A549 (cell line): Measurements from ENCODE around the gene PNPLA3.

Experiments
- EHF ChIP-seq: fragments of 250-450 bp; sonication (Bioruptor Pico); IDR thresholded peaks from 2 replicates; pipeline ENCODE4 v1.5.0; 2020; ENCODE audit warnings: mild to moderate bottlenecking
- TF ChIP-seq, protein P1 (sequence below): fragments of 200-600 bp; sonication (generic); IDR thresholded peaks from 2 replicates; pipeline ENCODE4 v1.6.1; 2016; ENCODE audit warnings: antibody characterized with exemption, mild to moderate bottlenecking, moderate library complexity
- TF ChIP-seq, protein P2 (sequence below): IDR thresholded peaks from 2 replicates; pipeline ENCODE4 v1.6.1; 2012
- TF ChIP-seq, protein P3 (sequence below): fragments of >200 bp; sonication (Bioruptor Twin); formaldehyde crosslinking; IDR thresholded peaks from 3 replicates; pipeline ENCODE4 v1.5.1; 2016

DNA sequence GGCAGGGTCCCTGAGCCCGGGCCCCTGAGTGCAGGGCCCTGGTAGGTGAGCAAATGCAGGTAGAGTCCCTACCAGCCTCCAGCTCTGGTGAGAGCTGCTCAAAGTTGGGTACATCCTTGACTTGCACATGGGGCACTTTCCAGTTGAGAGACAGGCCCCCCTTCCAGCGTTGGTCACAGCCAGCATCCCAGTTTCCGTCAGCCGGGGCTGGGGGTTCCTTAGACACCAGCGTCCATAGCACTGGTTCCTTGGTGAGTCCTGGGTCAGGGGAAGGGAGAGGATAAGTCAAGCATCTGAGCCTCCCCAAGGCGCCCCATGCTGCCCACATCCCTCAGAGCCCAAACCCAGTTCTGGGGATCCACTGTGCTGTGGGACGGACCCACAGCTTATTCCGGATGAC, 37.4 kb upstream of the PNPLA3 start:
- TF ChIP-seq, protein P1, sequence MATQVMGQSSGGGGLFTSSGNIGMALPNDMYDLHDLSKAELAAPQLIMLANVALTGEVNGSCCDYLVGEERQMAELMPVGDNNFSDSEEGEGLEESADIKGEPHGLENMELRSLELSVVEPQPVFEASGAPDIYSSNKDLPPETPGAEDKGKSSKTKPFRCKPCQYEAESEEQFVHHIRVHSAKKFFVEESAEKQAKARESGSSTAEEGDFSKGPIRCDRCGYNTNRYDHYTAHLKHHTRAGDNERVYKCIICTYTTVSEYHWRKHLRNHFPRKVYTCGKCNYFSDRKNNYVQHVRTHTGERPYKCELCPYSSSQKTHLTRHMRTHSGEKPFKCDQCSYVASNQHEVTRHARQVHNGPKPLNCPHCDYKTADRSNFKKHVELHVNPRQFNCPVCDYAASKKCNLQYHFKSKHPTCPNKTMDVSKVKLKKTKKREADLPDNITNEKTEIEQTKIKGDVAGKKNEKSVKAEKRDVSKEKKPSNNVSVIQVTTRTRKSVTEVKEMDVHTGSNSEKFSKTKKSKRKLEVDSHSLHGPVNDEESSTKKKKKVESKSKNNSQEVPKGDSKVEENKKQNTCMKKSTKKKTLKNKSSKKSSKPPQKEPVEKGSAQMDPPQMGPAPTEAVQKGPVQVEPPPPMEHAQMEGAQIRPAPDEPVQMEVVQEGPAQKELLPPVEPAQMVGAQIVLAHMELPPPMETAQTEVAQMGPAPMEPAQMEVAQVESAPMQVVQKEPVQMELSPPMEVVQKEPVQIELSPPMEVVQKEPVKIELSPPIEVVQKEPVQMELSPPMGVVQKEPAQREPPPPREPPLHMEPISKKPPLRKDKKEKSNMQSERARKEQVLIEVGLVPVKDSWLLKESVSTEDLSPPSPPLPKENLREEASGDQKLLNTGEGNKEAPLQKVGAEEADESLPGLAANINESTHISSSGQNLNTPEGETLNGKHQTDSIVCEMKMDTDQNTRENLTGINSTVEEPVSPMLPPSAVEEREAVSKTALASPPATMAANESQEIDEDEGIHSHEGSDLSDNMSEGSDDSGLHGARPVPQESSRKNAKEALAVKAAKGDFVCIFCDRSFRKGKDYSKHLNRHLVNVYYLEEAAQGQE: no peak
- TF ChIP-seq EHF (CRISPR knock-in tag): no peak
- TF ChIP-seq, protein P2, sequence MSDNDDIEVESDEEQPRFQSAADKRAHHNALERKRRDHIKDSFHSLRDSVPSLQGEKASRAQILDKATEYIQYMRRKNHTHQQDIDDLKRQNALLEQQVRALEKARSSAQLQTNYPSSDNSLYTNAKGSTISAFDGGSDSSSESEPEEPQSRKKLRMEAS: no peak
- TF ChIP-seq, protein P3, sequence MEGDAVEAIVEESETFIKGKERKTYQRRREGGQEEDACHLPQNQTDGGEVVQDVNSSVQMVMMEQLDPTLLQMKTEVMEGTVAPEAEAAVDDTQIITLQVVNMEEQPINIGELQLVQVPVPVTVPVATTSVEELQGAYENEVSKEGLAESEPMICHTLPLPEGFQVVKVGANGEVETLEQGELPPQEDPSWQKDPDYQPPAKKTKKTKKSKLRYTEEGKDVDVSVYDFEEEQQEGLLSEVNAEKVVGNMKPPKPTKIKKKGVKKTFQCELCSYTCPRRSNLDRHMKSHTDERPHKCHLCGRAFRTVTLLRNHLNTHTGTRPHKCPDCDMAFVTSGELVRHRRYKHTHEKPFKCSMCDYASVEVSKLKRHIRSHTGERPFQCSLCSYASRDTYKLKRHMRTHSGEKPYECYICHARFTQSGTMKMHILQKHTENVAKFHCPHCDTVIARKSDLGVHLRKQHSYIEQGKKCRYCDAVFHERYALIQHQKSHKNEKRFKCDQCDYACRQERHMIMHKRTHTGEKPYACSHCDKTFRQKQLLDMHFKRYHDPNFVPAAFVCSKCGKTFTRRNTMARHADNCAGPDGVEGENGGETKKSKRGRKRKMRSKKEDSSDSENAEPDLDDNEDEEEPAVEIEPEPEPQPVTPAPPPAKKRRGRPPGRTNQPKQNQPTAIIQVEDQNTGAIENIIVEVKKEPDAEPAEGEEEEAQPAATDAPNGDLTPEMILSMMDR: no peak
